ENCODE measurements around the gene ARPC1A. TPM values are rescaled to one million over a fixed set of nuclear protein-coding genes. Genes with fewer than 3 reads are reported as not detected.
"Not testable (repeated sequence)": the region's sequence is repeated elsewhere in the genome, so short reads cannot be mapped to it uniquely, and the experiment has no call there.

The ARPC1A gene
- total RNA-seq: 127 TPM

DNA sequence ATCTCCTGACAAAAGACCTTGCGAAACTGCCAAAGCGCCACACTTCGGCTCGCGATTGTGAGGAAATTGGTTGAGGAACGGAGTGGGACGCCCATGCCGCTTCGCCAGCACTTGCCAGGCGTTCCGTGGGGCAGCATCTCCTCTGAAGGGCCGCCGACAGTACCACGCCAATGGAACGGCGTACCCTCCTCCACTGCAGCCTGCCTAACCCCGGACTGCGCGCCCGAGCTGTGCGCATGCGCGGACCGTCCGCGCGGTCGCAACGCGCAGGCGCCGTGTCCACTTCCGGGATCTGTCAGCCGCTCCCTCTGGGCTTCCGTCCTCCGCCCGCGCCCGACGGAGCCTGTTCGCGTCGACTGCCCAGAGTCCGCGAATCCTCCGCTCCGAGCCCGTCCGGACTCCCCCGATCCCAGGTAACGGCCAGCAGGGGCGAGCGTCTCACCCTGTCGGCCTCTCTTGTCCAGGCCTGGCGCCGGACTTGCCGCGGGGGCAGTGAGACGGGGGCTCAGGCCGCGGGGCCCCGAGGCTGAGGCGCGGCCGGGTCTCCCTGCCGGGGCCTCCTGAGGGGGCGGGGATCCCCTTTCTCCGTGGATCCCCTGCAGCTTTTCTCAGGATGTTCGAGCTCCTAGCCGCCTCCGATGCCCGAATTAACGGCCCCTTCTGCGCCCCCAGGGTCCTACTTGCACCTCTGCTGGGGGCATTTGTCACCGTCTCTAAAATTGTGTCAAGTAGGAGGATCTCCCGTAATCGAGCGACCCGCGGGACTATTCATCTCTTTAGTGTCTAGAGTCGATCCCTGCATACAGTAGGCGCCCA is at the start of gene ARPC1A:
Gene ARPC1A (plus strand): TSS at position 307 of the 816 bp plus-strand sequence. CDS start 7,456 bp downstream, outside the sequence.
- peak; percentile 92 for DNase-seq (ENCODE audit: low spot score)

DNA sequence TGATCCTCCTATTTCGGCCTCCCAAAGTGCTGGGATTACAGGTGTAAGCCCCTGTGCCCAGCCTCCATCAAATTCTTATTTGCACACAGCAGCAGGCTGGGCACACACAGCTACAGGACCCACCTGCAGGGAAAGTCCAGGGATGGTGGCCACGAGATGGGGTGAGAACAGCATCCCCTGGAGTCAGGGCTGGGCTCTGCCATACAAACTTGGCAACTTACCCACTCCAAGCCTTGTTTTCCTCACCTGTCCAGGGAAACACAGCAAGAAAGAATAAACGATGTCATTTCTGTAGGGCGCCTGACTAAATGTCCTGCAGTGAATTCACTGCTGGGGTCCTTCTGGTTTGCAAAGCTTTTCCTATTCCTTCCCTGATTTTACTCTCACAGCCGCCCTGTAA is 47.5 kb upstream of the ARPC1A start:
- no peak for DNase-seq (ENCODE audit: low spot score)

- DNase-seq (ENCODE audit: low spot score): not testable (repeated sequence)
Measured at GRCh38 chr7:99284165-99284564, 41.5 kb upstream of the ARPC1A start.

DNA sequence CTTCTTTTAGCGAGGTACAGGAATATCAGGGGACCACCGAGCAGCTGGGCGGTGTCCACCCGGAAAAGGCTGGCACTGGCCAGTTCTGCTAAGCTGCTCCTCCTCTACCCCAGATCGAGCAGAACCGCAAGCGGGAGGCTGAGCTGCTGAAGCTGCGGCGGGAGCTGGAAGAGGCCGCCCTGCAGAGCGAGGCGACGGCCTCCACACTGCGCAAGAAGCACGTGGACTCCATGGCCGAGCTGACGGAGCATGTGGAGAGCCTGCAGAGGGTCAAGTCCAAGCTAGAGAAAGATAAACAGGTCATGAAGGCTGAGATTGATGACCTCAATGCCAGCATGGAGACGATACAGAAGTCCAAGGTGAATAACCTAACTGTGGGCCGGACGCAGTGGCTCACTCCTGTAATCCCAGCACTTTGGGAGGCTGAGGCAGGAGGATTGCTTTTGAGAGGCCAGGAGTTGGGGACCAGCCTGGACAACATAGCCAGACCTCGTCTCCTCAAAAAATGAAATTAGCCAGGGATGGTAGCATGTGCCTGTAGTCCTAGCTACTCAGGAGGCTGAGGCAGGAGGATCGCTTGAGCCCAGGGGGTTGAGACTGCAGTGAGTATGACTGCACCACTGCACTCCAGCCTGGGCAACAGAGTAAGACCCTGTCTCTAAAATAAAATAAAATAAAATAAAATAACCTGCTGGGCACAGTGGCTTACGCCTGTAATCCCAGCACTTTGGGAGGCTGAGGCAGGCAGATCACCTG is 37.7 kb upstream of the ARPC1A start:
- DNase-seq (ENCODE audit: low spot score): no peak

DNA sequence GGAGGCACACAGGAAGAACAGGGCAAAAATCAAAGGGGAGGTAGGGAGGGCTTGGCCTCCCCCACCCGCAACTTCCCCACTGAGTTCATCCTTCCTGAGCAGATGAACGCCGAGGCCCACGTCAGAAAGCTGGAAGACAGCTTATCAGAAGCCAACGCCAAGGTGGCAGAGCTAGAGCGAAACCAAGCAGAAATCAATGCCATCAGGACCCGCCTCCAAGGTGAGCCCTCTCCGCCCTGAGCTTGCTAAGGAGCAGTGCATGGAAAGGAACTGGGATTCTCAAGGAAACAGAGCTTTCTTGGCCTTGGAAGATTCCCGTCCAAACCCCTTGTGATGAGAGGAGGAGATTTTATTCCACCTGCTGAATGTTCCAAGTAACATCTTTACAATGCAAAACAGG is 36.5 kb upstream of the ARPC1A start:
- no peak for DNase-seq (ENCODE audit: low spot score)

GRCh38 chr7:99290148-99290547 is 35.5 kb upstream of the ARPC1A start:
- DNase-seq (ENCODE audit: low spot score): not testable (repeated sequence)

- no peak for DNase-seq (ENCODE audit: low spot score)
Measured at GRCh38 chr7:99290980-99291607, 34.6 kb upstream of the ARPC1A start.

DNA sequence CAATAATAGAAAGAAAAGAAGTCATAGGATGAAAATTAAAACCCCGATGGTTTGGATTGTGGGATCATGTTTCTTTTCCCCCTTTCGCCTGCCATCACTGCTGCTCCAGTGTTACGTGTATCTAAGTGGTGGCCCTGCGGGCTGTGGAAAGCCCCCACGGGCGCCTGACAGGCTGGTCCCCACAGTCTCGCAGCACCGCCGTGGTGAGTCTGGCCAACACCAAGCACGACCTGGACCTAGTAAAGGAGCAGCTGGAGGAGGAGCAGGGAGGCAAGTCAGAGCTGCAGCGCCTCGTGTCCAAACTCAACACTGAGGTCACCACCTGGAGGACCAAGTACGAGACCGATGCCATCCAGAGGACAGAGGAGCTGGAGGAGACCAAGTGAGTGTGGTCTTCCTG is 33.6 kb upstream of the ARPC1A start:
- DNase-seq (ENCODE audit: low spot score): no peak

DNA sequence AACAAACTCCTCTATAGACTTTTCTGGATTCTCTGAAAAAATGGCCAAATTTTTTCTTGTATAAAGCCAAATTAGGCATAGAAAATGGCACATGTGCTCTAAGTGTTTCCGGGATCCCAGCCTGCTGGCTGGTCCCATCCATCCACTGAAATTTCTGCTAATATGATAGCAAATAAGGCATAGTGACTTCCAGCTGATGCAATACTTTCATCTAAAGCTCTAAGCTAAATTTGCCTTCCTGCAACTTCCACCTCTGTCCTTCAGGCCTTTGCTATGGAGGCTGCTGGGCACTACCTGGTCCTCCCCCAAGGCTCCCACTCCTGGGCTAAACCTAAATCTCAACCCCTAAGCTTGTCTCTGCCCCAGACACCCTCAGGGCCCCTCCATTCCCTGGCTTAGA is 32.5 kb upstream of the ARPC1A start:
- DNase-seq (ENCODE audit: low spot score): no peak

- DNase-seq (ENCODE audit: low spot score): no peak
Measured at GRCh38 chr7:99293650-99294049, 32.0 kb upstream of the ARPC1A start.

DNA sequence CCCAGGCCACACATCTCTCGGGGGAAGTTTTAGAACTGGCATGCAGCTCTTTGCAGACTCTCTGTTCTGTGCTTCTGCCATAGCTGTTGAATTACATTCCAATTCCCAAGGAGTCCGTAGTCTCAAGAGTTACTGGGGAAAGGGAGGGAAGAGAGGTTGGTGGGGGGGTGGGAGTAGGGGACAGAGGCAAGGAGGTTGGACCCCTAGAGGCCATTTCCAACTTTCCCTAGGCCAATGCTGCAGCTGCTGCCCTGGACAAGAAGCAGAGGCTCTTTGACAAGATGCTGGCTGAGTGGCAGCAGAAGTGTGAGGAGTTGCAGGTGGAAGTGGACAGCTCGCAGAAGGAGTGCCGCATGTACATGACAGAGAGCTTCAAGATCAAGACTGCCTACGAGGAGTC is 29.2 kb upstream of the ARPC1A start:
- no peak for DNase-seq (ENCODE audit: low spot score)

DNA sequence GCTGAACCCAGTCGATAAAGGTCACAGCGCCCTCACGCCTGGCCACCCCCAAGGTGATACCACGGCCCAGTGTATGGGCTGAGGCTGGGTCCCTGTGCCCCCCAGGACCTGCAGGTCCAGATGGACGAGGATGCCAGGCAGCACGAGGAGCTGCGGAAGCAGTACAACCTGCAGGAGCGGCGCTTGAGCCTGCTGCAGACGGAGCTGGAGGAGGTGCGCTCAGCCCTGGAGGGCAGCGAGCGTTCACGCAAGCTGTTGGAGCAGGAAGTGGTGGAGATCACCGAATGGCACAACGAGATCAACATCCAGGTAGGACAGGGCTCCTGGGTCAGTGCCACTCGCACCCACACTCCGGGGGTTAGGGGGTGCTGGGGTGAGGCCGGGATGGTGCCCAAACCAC is 24.2 kb upstream of the ARPC1A start:
- DNase-seq (ENCODE audit: low spot score): no peak

DNA sequence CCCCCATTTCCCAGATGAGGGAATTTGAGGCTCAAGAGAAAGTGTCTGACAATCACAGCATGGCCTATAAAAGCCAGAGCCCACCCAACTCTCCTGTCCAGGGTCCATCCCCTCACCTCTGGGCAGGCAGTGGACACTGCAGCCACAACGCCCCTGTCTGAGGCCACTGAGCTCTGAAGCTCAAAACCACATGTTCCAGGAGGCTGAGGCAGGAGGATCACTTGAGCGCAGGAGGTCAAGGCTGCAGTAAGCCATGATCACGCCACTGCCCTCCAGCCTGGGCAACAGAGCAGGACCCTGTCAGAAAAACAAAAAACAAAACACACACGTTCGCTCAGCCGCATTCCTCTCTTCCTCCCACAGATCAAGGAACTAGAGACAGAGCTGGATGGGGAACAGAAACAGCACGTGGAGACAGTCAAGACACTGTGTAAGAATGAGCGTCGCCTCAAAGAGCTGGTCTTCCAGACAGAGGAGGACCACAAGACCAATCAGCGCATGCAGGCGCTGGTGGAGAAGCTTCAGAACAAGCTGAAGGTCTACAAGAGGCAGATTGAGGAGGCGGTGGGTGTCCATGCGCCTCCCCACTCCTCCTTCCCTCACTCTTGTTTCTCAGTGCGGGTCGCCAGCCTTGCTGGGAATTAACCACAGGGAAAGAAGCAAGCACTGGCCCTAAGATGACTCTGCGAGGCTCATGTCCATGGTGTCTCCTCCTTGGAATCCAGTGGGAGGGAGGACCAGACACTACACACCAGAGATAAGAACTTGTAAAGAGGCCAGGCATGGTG is 20.0 kb upstream of the ARPC1A start:
- DNase-seq (ENCODE audit: low spot score): no peak

DNA sequence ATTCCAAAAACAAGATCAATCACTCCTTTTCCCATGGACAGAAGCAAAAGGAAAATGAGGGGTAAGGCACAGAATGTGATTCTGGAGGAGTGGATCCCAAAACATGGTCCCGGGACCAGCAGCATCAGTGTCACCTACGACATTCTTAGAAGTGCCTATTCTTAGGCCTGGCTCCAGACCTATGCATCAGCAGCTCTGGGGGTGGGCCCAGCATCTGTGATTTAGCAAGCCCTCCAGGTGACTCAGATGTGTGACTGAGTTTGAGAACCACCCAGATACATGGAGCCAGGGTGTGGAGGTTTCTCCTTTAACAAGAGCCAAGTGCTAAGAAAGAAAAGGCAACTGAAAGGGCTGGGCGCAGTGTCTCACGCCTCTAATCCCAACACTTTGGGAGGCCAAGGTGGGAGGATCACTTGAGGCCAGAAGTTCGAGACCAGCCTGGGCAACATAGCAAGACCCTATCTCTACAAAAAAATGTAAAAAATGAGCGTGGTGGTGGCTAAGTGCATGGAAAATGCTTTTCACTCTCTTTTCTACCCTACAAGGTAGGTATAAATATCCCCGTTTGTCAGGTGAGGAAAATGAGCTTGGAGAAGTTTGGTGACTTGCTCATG is 17.1 kb upstream of the ARPC1A start:
- no peak for DNase-seq (ENCODE audit: low spot score)

GRCh38 chr7:99309111-99309510 is 16.6 kb upstream of the ARPC1A start:
- DNase-seq (ENCODE audit: low spot score): no peak

GRCh38 chr7:99310004-99310403 is 15.7 kb upstream of the ARPC1A start:
- no peak for DNase-seq (ENCODE audit: low spot score)

- DNase-seq (ENCODE audit: low spot score): no peak
Measured at GRCh38 chr7:99311702-99312101, 14.0 kb upstream of the ARPC1A start.

- peak; percentile 78 for DNase-seq (ENCODE audit: low spot score)
Measured at GRCh38 chr7:99312316-99313203, 13.1 kb upstream of the ARPC1A start.

DNA sequence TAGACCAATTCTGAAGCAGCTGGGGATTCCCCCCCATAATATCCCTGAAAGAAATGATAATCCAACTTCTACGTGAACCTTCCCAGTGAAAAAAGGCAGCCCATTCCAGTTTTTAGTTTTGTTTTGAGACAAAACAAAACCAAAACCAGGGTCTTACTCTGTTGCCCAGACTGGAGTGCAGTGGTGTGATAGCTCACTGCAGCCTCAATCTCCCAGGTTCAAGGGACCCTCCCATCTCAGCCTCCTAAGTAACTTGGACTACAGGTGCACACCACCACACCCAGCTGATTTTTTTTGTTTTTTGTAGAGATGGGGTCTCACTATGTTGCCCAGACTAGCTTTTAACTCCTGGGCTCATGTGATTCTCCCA is 12.5 kb upstream of the ARPC1A start:
- no peak for DNase-seq (ENCODE audit: low spot score)

DNA sequence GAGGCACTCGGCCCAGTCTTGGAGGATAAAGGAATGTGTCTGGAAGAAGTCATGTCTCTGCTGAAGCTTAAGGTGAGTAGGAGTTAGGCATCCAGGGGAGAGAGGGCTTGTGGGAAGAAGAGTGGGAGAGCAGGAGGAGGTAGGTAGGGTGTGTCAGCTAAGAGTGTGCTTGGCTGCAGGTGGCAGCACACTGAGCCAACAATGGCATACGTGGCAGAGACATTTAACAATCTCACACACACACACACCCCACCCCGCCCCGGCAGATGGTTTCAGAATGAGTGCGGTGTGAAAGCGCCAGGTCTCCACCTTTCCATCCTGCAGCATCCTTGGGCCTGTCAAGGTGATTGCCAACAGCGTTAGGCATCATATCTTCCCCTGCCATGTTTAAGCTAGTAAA is 11.2 kb upstream of the ARPC1A start:
- no peak for DNase-seq (ENCODE audit: low spot score)

All from ureter (tissue), 1 donor.